Peyer's patch (tissue), 4 donors: Measurements from ENCODE around the gene NOS1.

Source experiments
- POLR2A ChIP-seq, 2 donors: fragments of 450-650 bp; IDR thresholded peaks; one replicate each; pipeline ENCODE4 v1.5.1; 2017; ENCODE audit warnings: antibody characterized with exemption in 2 of 2, mild to moderate bottlenecking in 2 of 2, moderate library complexity in 2 of 2
- TF ChIP-seq, protein P1 (sequence below), 6 experiments: fragments of 450-650 bp in 4 of 6; fragments of 200-600 bp in 2 of 6; sonication (generic) in 1 of 6; IDR thresholded peaks; one replicate each; pipeline ENCODE4 v1.5.1; 2017 to 2019; ENCODE audit warnings: antibody characterized with exemption in 6 of 6, mild to moderate bottlenecking in 3 of 6, moderate library complexity in 1 of 6

DNA sequence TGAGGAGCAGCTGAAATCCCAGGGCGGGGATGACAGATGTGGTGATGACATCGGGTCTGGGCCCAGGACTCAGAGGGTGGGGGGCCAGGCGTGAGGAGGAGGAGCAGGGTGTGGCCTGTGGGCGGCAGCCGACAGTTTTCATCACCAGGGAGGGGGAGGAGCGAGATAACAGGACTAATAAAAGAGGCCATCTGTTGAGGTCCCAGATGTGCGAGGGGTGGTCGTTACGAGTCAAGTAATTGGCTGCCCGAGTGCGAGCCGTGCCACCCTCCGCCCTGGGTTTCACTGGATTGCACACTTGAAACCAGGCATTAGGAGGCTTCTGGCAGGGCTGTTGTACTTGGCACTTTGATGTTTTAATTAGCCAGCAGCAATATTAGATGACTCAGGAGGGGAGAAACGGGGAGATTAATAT lies 67.2 kb downstream of the NOS1 start:
- TF ChIP-seq, protein P1, sequence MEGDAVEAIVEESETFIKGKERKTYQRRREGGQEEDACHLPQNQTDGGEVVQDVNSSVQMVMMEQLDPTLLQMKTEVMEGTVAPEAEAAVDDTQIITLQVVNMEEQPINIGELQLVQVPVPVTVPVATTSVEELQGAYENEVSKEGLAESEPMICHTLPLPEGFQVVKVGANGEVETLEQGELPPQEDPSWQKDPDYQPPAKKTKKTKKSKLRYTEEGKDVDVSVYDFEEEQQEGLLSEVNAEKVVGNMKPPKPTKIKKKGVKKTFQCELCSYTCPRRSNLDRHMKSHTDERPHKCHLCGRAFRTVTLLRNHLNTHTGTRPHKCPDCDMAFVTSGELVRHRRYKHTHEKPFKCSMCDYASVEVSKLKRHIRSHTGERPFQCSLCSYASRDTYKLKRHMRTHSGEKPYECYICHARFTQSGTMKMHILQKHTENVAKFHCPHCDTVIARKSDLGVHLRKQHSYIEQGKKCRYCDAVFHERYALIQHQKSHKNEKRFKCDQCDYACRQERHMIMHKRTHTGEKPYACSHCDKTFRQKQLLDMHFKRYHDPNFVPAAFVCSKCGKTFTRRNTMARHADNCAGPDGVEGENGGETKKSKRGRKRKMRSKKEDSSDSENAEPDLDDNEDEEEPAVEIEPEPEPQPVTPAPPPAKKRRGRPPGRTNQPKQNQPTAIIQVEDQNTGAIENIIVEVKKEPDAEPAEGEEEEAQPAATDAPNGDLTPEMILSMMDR (IDR thresholded peaks at IDR 0.05), result no peak
- TF ChIP-seq POLR2A (IDR thresholded peaks at IDR 0.05), result no peak
